ENCODE results near the gene LPP.

Gene LPP

DNA sequence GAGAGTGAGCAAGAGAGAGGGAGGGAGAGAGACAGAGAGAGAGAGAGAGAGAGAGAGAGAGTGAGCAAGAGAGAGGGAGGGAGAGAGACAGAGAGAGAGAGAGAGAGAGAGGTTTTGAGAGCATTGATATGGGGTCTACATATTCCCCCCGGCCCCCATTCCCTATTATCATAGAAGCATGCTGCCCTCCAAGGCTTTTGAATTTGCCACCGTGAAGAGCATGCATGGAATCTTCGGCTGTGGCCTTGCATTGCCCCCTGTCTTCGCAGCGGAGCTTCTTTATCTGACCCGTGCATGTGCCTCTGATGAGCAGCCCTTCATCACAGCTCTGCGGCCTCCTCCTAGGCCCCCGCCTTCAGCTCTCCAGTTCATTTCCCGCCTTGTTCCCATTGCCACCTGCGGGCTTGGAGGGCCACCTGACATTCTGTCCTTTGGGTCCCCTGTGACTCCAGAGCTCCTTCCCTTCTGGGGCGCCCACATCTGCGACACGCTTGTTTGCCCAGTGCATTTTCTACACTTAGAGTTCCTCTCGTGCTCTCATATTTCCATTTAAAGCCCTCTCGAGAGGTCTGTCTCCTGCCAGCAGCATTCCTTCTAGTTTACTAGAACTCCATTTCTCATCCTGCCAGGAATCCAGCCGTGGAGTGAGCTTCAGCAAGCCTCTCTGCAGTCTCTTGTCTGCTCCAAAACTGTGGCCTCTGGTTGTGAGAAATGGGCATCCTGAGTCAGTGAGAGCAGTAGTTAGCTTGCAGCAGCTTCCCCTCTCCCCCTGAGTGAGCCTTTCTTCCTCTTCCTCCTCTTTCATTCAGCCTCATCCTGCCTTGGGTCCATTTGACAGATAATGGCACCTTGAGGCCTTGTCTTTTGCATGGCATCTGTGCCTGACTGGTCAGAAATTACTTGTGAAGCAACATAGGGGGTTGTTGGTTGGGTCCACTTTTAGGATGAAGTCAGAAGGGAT lies 25.3 kb downstream of the LPP start:
- no peaks in the 10 kb centered on the region for H3K27me3 ChIP-seq (ENCODE audit: insufficient read depth, poor library complexity, severe bottlenecking)

DNA sequence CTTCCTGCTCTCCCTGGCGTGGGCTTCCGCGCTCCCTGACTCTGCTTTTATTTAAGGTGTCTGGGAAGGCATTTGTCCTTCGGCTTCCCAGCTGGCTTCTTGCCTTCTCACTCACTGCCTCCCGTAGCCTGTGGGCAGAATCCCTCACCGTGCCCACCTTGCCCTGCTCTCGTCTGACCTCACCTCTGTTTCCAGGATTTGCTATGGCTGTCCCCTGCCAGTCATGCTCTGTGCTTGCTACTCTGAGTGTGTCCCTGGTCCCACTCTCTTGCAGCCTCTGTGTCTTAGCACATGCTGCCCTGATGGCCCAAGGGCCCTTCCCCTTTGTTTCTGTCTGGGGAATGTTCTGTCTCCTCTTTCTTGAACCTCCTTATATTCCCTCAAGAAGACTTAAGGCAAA lies 26.2 kb downstream of the LPP start:
- no peak for TF ChIP-seq POLR2AphosphoS5 (IDR thresholded peaks at IDR 0.05; ENCODE audit: low read depth)
- no peak for TF ChIP-seq GABPA (IDR thresholded peaks at IDR 0.05; ENCODE audit: low read depth)
- no peak for TF ChIP-seq SPI1 (IDR thresholded peaks at IDR 0.05; ENCODE audit: borderline replicate concordance, low read depth)
- TF ChIP-seq, protein P1, sequence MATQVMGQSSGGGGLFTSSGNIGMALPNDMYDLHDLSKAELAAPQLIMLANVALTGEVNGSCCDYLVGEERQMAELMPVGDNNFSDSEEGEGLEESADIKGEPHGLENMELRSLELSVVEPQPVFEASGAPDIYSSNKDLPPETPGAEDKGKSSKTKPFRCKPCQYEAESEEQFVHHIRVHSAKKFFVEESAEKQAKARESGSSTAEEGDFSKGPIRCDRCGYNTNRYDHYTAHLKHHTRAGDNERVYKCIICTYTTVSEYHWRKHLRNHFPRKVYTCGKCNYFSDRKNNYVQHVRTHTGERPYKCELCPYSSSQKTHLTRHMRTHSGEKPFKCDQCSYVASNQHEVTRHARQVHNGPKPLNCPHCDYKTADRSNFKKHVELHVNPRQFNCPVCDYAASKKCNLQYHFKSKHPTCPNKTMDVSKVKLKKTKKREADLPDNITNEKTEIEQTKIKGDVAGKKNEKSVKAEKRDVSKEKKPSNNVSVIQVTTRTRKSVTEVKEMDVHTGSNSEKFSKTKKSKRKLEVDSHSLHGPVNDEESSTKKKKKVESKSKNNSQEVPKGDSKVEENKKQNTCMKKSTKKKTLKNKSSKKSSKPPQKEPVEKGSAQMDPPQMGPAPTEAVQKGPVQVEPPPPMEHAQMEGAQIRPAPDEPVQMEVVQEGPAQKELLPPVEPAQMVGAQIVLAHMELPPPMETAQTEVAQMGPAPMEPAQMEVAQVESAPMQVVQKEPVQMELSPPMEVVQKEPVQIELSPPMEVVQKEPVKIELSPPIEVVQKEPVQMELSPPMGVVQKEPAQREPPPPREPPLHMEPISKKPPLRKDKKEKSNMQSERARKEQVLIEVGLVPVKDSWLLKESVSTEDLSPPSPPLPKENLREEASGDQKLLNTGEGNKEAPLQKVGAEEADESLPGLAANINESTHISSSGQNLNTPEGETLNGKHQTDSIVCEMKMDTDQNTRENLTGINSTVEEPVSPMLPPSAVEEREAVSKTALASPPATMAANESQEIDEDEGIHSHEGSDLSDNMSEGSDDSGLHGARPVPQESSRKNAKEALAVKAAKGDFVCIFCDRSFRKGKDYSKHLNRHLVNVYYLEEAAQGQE (IDR thresholded peaks at IDR 0.05; ENCODE audit: insufficient replicate concordance, low read depth), result no peak
- TF ChIP-seq CTCF (IDR thresholded peaks at IDR 0.05; ENCODE audit: insufficient read depth, low read length), result no peak
- no peak overlapping the region for H3K27ac ChIP-seq (replicated peaks)
- no peak for DNase-seq (ENCODE audit: low read depth in 1 of 2, low spot score in 1 of 2)

More for the DNA sequence above, 25.3 kb downstream of the LPP start:
- Histone ChIP-seq H3K27ac (replicated peaks) (no peak overlapping the region), H3K4me3 (replicated peaks; ENCODE audit: insufficient read depth, low read length) (no peak overlapping the region)
- no peak for DNase-seq (ENCODE audit: low read depth in 1 of 2, low spot score in 1 of 2)
- TF ChIP-seq, protein P1 (IDR thresholded peaks at IDR 0.05; ENCODE audit: insufficient replicate concordance, low read depth), result no peak
- no peak for TF ChIP-seq SPI1 (IDR thresholded peaks at IDR 0.05; ENCODE audit: borderline replicate concordance, low read depth)
- TF ChIP-seq GABPA (IDR thresholded peaks at IDR 0.05; ENCODE audit: low read depth), result no peak
- TF ChIP-seq CTCF (IDR thresholded peaks at IDR 0.05; ENCODE audit: insufficient read depth, low read length), result no peak
- no peak for TF ChIP-seq POLR2AphosphoS5 (IDR thresholded peaks at IDR 0.05; ENCODE audit: low read depth)

DNA sequence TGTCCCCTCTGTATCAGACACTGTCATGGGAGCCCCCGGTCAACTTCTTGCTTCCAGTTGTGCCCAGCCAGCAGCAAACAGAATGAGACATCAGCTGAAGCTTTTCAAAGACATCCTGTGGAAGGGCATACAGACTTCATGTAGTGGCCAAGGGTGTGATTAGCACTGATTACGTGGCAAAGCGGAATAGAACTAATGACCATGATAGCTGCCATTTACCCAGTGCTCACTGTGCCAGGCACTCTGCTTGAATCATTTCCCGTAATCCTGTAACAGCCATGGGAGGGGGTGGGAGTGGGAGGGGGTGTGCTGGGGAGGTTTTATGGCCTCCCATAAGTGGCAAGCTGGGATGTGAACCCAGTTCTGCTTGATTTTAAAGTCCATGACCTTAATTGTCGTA lies 29.5 kb downstream of the LPP start:
- Histone ChIP-seq H3K27ac (replicated peaks) (no peak overlapping the region), H3K4me3 (replicated peaks; ENCODE audit: insufficient read depth, low read length) (no peak overlapping the region), H3K27me3 (ENCODE audit: insufficient read depth, poor library complexity, severe bottlenecking) (no peaks in the 10 kb centered on the region)
- DNase-seq (ENCODE audit: low read depth in 1 of 2, low spot score in 1 of 2), result no peak
- no peak for TF ChIP-seq GABPA (IDR thresholded peaks at IDR 0.05; ENCODE audit: low read depth)
- TF ChIP-seq, protein P1 (IDR thresholded peaks at IDR 0.05; ENCODE audit: insufficient replicate concordance, low read depth), result no peak
- TF ChIP-seq SPI1 (IDR thresholded peaks at IDR 0.05; ENCODE audit: borderline replicate concordance, low read depth), result no peak
- no peak for TF ChIP-seq POLR2AphosphoS5 (IDR thresholded peaks at IDR 0.05; ENCODE audit: low read depth)
- TF ChIP-seq CTCF (IDR thresholded peaks at IDR 0.05; ENCODE audit: insufficient read depth, low read length), result no peak

More for the DNA sequence above, 26.2 kb downstream of the LPP start:
- Histone ChIP-seq H3K27me3 (ENCODE audit: insufficient read depth, poor library complexity, severe bottlenecking) (no peaks in the 10 kb centered on the region), H3K4me3 (replicated peaks; ENCODE audit: insufficient read depth, low read length) (no peak overlapping the region)
